PC-3 (cell line): ENCODE measurements around the gene CLCN5.

ENCODE experiments used
- EZH2 ChIP-seq: fragments of 300-600 bp; sonication (generic); IDR thresholded peaks from one replicate; pipeline ENCODE4 v1.6.1; 2017; ENCODE audit warnings: antibody characterized with exemption, mild to moderate bottlenecking, low read length; ENCODE audit not compliant: unreplicated experiment
- TF ChIP-seq, protein P1 (sequence below): fragments of 300-600 bp; sonication (generic); conservative IDR thresholded peaks from 2 replicates; pipeline ENCODE4 v1.5.1; 2017; ENCODE audit warnings: antibody characterized with exemption, low read depth, mild to moderate bottlenecking, low read length

DNA sequence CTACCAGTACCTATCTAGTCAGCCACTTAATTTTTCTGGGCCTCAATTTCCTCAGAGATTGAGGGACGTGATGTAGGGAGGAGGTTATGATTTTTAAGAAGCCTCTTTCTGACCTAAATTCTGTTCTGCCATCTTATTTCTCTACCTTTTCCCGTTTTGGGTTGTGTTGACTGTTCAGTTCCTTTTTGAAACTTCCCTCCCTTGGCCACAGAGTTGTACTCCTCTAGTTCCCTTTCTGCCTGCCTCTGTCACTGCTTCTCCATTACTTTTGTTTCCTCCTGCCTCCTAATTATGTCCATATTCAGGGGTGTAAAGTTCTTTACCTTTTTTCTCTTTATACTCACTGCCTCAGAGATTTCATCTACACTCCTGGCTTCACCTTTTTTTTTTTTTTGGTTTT is 25.4 kb downstream of the CLCN5 start:
- TF ChIP-seq, protein P1, sequence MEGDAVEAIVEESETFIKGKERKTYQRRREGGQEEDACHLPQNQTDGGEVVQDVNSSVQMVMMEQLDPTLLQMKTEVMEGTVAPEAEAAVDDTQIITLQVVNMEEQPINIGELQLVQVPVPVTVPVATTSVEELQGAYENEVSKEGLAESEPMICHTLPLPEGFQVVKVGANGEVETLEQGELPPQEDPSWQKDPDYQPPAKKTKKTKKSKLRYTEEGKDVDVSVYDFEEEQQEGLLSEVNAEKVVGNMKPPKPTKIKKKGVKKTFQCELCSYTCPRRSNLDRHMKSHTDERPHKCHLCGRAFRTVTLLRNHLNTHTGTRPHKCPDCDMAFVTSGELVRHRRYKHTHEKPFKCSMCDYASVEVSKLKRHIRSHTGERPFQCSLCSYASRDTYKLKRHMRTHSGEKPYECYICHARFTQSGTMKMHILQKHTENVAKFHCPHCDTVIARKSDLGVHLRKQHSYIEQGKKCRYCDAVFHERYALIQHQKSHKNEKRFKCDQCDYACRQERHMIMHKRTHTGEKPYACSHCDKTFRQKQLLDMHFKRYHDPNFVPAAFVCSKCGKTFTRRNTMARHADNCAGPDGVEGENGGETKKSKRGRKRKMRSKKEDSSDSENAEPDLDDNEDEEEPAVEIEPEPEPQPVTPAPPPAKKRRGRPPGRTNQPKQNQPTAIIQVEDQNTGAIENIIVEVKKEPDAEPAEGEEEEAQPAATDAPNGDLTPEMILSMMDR = no peak
- TF ChIP-seq EZH2 = no peak
